ENCODE measurements around the gene HOXA4.

Gene HOXA4

GRCh38 chr7:27116031-27116961 lies 14.3 kb downstream of the HOXA4 start:
- H3K4me3 ChIP-seq (ENCODE audit: low read depth, low read length), result no peak overlapping the region
- DNase-seq (ENCODE audit: low read depth), result no peak
- TF ChIP-seq, protein P1, sequence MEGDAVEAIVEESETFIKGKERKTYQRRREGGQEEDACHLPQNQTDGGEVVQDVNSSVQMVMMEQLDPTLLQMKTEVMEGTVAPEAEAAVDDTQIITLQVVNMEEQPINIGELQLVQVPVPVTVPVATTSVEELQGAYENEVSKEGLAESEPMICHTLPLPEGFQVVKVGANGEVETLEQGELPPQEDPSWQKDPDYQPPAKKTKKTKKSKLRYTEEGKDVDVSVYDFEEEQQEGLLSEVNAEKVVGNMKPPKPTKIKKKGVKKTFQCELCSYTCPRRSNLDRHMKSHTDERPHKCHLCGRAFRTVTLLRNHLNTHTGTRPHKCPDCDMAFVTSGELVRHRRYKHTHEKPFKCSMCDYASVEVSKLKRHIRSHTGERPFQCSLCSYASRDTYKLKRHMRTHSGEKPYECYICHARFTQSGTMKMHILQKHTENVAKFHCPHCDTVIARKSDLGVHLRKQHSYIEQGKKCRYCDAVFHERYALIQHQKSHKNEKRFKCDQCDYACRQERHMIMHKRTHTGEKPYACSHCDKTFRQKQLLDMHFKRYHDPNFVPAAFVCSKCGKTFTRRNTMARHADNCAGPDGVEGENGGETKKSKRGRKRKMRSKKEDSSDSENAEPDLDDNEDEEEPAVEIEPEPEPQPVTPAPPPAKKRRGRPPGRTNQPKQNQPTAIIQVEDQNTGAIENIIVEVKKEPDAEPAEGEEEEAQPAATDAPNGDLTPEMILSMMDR (conservative IDR thresholded peaks at IDR 0.05; ENCODE audit: low read depth, low read length), result no peak

- H3K4me3 ChIP-seq (ENCODE audit: low read depth, low read length), result no peak overlapping the region
- no peak for DNase-seq (ENCODE audit: low read depth)
- TF ChIP-seq, protein P1 (conservative IDR thresholded peaks at IDR 0.05; ENCODE audit: low read depth, low read length), result no peak
Observed at GRCh38 chr7:27115221-27116026, 15.1 kb downstream of the HOXA4 start.

GRCh38 chr7:27114881-27115220 lies 15.7 kb downstream of the HOXA4 start:
- TF ChIP-seq, protein P1 (conservative IDR thresholded peaks at IDR 0.05; ENCODE audit: low read depth, low read length), result no peak
- H3K4me3 ChIP-seq (ENCODE audit: low read depth, low read length), result no peak overlapping the region
- DNase-seq (ENCODE audit: low read depth), result no peak

DNA sequence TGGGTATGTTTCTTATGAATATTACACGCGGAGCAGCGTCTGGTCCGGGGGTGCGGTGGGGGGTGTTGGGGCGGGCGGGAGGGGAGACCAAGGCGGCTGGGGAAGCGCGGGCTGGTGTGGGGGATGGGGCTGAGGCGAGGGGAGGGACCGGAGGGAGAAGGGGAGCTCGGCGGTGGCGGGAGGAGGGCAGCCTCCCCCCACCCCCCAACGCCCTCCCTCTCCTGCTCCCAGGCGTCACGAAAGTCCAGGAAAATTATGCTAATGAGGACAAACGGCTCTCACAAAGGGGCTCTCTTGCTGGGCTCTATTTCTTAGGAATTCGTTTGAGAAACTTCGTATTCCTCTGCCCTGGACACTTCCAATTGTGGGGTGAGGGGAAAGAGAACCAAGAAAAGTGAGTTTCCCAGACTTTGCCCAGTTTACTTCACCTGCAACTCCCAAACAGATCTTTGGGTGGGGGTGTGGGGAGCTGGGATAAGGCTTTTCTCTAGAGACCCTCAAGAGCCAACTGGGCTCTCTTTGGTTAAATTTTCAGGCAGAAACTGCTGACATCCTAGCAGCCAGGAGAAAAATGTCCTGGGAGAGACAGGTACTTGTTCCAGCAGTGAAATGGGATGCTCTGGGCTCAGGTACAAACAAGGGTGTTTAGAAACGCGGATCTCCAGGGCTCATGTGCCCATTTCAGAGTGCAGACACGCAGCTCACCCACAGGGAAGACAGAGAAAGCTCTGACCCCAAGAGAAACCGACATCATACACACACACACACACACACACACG lies 16.4 kb downstream of the HOXA4 start:
- no peak for DNase-seq (ENCODE audit: low read depth)
- TF ChIP-seq, protein P1 (conservative IDR thresholded peaks at IDR 0.05; ENCODE audit: low read depth, low read length), result no peak
- H3K4me3 ChIP-seq (ENCODE audit: low read depth, low read length), result no peak overlapping the region

GRCh38 chr7:27112955-27113949 lies 17.3 kb downstream of the HOXA4 start:
- no peak overlapping the region for H3K4me3 ChIP-seq (ENCODE audit: low read depth, low read length)
- TF ChIP-seq, protein P1 (conservative IDR thresholded peaks at IDR 0.05; ENCODE audit: low read depth, low read length), result no peak
- DNase-seq (ENCODE audit: low read depth), result no peak

- no peak for DNase-seq (ENCODE audit: low read depth)
- TF ChIP-seq, protein P1 (conservative IDR thresholded peaks at IDR 0.05; ENCODE audit: low read depth, low read length), result no peak
- no peak overlapping the region for H3K4me3 ChIP-seq (ENCODE audit: low read depth, low read length)
Observed at GRCh38 chr7:27112361-27112760, 18.2 kb downstream of the HOXA4 start.
